SK-N-MC (cell line): ENCODE data around the gene SRCIN1.

ENCODE experiments used
- EZH2 ChIP-seq: fragments of 200-600 bp; sonication (generic); IDR thresholded peaks from one replicate; pipeline ENCODE4 v1.6.1; 2017; ENCODE audit warnings: antibody characterized with exemption
- POLR2AphosphoS5 ChIP-seq: IDR thresholded peaks from 2 replicates; pipeline ENCODE4 v1.6.1; 2012; ENCODE audit warnings: mild to moderate bottlenecking, low read depth, low read length, borderline replicate concordance

- TF ChIP-seq EZH2 (no peak), POLR2AphosphoS5 (no peak)
These were observed 21.9 kb downstream of the SRCIN1 start for GRCh38 chr17:38583828-38584349.
